GM19455 (cell line): ENCODE measurements around the gene ZNF697.
"Not testable (repeated sequence)": the region's sequence is repeated elsewhere in the genome, so short reads cannot be mapped to it uniquely, and the experiment has no call there.

Source experiments
- ATAC-seq: cut with Tn5 transposase; IDR thresholded peaks from one replicate; pipeline ENCODE4 v1.9.1; 2021; ENCODE audit not compliant: unreplicated experiment

Gene ZNF697

GRCh38 chr1:119647734-119648619 lies at the start of gene ZNF697:
ZNF697 (minus strand) TSS chr1:119648266; CDS start chr1:119626100, 22,166 bp downstream.
- peak; percentile 70 for ATAC-seq

DNA sequence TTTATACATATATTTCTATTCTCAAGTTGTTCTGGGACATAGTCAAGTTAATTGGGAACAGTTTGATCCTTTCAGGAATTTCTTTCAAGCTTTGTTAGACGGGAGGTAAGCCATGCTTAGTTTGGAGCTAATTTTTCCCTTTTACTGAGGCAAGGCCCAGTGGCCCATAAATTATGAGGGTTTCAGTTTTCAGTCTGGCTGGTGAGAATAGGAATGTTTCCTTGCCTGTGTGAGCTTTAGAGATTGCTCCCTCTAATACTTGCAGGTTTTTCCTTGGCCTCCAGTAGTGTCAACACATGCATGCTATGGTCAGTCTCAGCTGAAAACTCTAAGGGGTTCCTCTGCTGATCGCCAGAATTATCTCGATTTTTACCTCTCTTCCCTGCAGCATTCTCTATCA lies 49.5 kb upstream of the ZNF697 start:
- ATAC-seq = no peak

- not testable (repeated sequence) for ATAC-seq
These were observed 48.8 kb upstream of the ZNF697 start for GRCh38 chr1:119696863-119697262.

- ATAC-seq = no peak
These were observed 41.4 kb upstream of the ZNF697 start for GRCh38 chr1:119689511-119689910.

DNA sequence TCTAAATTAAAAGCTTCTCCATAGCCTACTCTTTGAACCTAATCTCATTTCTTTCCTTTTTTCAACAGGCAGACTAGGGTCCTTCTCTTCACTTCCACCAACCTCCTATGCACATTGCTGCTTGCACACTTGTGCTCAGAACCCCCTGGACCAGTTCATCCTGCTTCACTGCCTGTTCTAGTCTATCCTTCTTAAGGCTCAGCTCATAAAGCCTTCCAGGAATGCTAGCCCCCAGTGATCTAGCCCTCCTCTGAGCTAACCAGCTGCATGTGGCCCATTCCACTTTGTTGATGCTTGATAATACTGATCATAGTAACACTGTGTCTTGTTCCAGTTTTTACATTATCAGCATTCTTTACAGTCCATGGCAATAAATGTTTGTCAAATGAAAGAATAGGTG lies 40.7 kb upstream of the ZNF697 start:
- ATAC-seq = no peak

DNA sequence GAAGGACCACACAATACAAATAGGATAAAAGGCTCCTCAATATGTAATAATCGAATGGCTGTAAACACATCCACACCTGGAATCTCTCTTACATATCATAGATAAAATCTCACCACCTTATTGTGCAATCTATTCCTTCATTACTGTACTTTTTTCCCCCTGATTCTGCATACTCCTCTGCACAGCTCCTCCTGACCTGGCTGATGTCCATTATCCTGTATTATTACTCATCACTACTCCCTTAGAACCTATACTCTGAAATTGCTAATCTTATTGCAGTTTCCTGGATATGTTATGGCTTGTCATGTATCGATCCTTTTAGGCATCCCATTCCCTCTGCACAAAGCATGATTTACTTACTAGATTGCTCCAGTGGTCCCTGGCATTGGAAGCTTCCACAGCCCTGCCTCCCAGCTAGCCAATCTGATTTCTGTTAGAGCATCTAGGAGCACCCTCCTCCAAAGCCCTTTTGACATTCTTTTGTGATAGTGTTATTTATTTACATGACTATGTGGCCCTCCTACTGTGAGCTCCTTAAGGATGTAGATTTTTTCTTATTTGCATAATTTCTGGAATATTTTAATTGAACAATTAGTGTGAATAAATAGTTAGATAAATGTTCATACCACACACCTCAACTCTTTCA lies 39.5 kb upstream of the ZNF697 start:
- ATAC-seq = no peak

GRCh38 chr1:119686661-119687060 lies 38.6 kb upstream of the ZNF697 start:
- ATAC-seq = no peak

DNA sequence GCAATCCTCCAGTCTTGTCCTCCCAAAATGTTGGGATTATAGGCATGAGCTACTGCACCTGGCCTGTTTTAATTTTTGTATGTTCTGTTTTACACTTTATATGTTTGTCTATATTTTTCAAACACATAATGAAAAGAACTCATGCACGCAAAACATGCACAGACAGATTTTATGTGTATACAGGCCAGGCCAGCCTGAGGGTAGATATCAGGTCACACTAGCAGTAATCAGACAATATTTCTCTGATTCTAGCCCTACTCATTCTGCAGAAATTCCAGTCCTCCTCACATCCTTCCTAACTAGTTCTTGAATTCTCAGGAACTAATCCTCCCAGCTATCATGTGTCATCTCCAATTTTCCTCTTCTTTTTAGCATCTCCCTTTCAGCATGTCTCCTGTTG lies 35.8 kb upstream of the ZNF697 start:
- ATAC-seq = no peak

DNA sequence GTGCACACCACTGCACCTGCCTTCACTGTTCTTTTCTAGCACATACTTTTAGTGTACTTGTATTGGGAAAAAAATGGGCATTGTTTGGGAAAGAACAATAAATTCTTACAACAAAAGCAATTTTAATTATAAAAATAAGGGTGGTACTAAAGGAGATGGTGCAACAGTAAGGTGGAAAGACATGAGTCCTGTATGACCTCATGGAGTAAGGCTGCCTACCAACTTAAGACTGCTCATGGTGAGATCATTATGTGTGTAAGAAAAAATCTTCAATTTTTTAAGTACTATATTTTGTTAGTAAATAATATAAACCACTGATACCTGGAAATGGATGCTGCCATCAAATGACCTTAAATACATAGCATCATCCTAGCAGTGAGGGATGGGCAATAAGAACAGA lies 34.1 kb upstream of the ZNF697 start:
- no peak for ATAC-seq

DNA sequence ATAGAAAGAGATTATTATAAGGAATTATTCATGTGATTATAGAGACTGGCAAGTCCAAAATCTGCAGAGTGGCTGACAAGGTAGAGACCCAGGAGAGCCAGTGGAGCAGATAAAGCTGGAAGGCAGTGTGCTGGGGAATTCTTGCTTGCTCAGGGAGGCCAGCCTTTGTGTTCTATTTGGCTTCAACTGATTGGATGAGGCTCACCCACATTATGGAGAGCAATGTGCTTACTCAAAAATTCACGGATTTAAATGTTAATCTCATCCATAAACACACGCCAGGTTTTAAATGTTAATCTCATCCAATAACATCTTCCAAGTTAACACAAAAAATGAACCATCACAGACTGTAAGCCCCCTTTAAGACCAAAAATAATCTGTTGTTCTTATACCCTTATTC lies 33.5 kb upstream of the ZNF697 start:
- ATAC-seq = no peak

DNA sequence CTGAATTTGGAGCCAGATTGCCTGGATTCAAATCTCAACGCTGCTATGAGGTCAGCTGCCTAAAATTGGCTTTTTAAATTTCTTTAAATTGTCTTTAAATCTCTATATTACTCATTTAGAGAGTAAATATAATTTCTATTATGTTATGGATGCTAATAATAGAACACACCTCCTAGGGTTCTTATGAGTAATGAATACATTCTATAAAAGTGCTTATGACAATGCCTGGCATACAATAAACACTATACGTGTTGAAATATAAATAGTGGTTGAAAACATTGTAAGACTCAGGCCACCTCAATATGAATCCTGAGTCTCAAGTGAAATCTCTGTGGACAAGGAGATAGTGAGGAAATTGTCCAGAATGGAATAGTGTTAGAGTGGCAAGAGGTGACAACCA lies 32.7 kb upstream of the ZNF697 start:
- ATAC-seq = no peak

GRCh38 chr1:119680193-119680592 lies 32.1 kb upstream of the ZNF697 start:
- ATAC-seq = no peak

- ATAC-seq = no peak
These were observed 31.2 kb upstream of the ZNF697 start for GRCh38 chr1:119679223-119679622.

DNA sequence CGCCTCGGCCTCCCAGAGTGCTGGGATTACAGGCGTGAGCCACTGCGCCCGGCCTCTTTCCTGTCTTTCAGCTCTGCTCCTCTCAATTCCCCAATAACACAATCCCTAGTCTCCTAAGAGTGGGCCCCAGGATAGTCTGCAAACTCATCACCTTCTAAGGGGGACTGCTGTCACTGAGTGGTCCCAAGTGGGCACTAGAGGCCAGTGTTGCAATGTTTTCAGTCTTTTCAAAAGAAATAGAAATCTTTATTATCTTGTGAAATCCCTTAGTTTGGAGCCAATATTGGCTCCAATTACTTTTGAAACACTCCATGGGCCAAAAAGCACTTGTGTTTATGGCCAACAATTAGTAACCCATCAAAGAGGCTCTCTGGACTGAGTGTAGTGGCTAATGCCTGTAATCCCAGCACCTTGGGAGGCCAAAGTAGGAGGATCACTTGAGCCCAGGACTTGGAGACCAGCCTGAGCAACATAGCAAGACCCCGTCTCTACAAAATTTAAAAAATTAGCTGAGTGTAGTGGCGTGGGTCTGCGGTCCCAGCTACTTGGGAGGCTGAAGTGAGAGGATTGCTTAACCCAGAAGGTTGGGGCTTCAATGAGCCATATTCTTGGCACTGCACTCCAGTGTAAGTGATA lies 28.6 kb upstream of the ZNF697 start:
- no peak for ATAC-seq

GRCh38 chr1:119675349-119676345 lies 27.6 kb upstream of the ZNF697 start:
- no peak for ATAC-seq

DNA sequence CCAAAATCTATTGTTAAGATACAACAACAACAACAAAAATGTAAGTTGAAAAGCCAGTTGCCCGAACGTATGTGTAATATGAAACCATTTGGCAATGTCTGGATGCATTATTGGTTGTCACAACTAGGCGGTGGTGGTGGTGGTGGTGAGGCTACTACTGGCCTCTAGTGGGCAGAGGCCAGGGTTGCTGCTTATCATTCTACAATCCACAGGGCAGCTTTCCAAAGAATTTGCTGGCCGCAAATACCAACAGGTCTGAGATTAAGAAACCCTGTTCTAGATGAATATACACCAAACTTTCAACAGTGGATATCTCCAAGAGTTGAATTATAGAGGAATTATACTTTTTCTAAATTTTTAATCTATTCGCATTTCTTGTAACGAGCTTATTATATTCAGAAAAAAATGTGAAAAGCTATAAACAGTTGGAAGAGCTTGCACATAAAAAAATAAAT lies 26.8 kb upstream of the ZNF697 start:
- no peak for ATAC-seq

DNA sequence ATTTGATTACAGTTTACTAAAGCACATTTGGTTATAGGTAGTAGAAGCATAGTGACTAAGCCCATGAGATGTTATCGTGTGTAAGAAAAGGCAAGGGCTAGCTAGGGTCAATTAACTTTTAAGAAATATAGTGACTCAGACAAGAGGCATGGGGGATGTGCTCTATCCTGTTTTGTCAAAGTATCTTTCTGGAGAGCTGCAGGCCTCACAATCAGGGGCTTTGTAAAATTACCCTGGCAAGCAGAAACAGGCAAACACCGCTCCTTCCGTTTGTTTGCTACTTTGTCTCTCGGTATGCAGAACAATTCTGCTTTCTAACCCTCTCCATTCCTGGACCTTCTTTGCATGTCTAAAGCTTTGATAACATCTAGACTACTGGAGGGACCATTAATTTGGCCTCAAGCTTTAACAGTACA lies 26.1 kb upstream of the ZNF697 start:
- ATAC-seq = no peak

DNA sequence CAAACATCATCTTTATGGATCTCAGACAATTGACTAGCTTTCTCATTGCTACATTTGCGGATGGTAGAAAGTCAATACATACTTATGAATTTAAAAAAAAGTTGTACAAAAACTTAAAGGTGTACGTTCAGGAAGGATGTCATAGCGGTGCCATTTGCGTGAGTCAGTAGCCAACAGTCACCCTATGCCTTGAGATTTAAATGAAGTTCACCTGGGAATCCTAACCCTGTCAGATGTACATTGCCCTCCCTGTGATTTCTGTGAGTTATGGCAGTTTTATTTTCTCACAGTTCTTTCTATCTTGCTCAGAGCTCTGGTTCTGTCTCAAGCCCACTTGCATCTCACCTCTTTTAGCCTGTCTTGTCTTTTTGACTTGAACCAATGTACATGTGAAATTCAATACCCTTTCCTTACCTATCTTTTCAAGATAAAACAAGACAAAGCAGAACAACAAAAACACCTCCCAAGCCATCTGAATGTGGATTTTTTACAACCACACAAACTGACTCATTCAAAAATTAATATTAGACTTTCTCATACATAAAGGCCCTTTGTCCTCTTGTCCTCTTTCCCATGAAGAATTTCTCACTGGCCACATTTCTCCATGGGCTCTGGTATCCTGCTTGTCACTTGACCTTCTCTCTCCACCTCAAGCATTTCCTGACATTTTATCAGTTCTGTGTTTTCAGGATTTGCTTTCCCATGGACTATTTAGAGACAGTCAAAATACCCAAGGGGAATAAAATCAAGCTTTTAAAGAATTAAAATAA lies 25.3 kb upstream of the ZNF697 start:
- no peak for ATAC-seq

DNA sequence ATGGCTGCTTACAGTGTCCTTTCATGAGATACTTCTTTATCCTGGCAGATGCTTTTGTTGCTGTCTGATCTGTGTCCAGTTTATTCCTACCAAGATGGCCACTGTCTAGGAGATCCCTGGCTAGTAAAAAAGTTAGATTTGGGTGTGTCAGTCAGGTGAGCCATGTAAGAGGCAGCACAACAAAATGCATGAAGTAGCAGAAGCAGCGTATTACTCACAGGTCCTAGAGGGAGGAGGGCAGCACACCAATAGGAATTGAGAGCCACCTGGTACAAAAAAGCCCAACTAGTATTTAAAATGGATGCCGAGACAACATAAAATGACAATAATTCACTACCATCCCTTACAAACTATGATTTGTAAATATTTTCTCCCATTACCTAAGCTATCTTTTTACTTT lies 22.8 kb upstream of the ZNF697 start:
- no peak for ATAC-seq

- no peak for ATAC-seq
These were observed 19.1 kb upstream of the ZNF697 start for GRCh38 chr1:119667173-119667572.
